Glomerular endothelial cell (primary cell): Measurements from ENCODE around the gene CTLA4. TPM values are rescaled to one million over a fixed set of nuclear protein-coding genes. Genes with fewer than 3 reads are reported as not detected.

Source experiments
- total RNA-seq: library from RNA; depleted of rRNA; stranded (reverse); fragments of >200 nt; gene quantifications from 2 replicates; pipeline ENCODE4 v1.2.3, GENCODE V29; 2015

The CTLA4 gene
- total RNA-seq, 1 donor from 2014 or later: not detected

Other genes starting within 250 kb of the CTLA4 start
- gene CD28, start 161.1 kb upstream of the CTLA4 start, total RNA-seq: 0.05 and 0.12 TPM in 2 replicates
- gene ICOS, start 69.0 kb downstream of the CTLA4 start, total RNA-seq: not detected in 2 replicates